Right hindlimb (tissue), 1 donor: ENCODE data around the gene GPER1.

Source experiments
- DNase-seq: peaks from one replicate; pipeline ENCODE4 v3.0.0-alpha.2; 2018

The GPER1 gene

GRCh38 chr7:1054438-1054837 lies 33.5 kb upstream of the GPER1 start:
- DNase-seq = no peak

DNA sequence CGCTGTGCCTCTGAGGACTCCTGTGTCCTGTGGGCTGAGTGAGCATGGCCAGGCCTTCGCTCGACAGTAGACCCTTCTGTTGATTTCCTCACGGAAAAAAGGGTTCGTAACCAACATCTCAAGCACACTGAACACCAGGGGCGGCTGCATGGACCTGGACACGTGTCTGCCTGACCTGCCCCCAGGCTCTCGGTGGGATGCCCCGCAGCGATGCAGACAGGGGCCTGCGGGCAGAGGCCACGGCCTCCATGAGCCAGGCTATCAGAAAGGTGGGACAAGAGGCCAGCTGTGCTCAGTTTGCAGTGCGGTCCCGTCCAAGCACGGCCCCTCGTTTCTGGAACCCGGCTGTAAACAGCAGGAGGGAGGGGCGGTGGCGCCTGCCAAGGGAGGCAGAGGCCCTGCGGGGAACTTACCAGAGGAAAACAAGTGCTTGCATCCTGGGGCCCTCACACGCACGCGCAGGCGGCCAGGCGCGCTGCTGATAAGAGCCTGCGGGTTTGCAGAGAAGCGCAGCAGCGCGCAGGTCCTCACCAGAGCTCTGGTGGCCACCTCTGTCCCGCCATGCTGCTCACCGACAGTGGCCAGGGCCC lies 33.0 kb upstream of the GPER1 start:
- peak; percentile 81 for DNase-seq

DNA sequence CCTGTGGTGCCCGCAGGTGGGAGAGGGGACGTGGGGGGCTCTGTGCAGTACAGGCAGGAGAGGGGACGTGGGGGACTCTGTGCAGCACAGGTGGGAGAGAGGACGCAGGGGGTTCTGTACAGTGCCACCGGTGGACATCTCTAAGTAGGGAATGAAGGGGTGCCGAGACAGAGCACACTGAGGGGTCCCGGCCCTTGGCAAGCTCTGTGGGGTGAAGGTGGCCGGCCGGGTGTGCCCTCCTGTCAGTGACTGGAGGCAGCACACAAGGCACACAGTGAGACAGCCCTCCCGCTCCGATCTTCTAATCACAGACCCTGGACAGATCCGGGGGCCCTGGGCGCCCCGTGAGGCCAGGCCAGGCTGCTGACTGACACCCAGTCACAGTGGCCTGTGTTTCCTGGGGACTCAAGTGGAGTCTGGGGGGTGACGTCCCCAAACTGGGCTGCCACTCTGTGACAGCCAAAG lies 32.4 kb upstream of the GPER1 start:
- DNase-seq = no peak

- DNase-seq = no peak
Measured at GRCh38 chr7:1055956-1056784, 31.7 kb upstream of the GPER1 start.

DNA sequence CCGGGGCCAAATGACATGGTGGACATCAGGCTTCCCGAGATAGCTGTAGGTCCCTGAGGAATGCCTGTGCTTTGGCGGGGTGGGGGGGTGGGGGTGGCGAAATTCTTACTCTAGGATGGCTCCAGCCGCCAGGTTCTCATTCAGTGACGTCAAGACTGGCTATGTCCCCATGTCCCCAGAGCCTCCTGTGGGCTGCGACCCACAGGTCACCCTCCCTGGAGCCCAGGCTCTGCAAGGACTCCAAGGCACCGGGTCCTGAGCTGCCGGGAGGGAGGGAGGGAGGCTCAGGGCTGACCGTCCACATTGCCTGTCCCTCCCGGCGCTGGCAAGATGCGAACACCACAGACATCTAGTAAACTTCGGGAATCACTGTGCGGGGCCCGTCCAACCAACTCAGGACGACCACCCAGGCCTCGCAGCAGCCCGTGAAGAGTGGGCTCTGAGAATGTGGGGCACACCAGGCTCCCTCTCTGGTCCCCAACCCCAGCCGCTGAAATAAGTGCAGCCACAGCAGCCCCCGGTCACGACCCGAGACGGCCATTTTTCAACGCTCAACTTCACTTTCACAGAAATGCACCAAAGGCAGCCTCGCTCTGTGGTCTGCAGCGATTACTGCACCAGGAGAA lies 31.0 kb upstream of the GPER1 start:
- no peak for DNase-seq

- peak; percentile 60 for DNase-seq
Measured at GRCh38 chr7:1057416-1058291, 30.3 kb upstream of the GPER1 start.

GRCh38 chr7:1058311-1058710 lies 29.6 kb upstream of the GPER1 start:
- no peak for DNase-seq

DNA sequence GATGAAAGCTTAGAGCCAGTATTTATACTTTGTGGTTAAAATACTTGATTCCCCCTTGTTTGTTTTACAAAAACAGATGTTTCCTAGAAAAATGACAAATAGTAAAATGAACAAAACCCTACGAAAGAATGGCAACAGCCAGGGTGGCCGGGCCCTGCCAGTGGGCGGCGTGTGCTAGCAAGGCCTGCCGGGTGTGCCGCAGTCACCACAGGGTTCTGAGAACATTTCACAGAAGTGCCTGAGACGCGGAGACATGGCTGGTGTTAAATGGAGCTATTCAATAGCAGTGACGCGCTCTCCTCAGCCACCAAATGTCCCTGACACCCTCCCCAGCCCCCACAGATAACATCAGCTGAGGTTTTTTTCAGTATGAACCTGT lies 29.1 kb upstream of the GPER1 start:
- DNase-seq = no peak

- no peak for DNase-seq
Measured at GRCh38 chr7:1059200-1060091, 28.5 kb upstream of the GPER1 start.

GRCh38 chr7:1060315-1061072 lies 27.4 kb upstream of the GPER1 start:
- no peak for DNase-seq

DNA sequence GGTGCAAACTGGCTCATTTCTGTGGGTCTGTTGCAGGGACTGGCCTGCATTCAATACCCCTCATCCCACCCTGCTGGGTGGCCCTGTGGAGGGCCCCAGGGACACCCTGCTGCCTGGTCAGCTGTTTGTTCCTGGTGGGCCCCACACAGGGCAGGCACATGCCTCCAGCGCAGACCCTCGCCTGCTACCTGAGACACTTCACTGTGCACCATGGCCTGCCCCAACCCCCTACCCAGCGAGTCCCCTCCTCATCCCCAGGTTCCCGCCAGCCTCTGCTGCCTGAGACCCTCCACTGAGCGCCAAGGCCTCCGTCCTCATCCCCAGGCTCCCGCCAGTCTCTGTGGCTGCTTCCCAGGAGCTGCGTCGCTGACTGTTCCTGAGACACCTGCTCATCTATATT lies 26.7 kb upstream of the GPER1 start:
- DNase-seq = no peak

DNA sequence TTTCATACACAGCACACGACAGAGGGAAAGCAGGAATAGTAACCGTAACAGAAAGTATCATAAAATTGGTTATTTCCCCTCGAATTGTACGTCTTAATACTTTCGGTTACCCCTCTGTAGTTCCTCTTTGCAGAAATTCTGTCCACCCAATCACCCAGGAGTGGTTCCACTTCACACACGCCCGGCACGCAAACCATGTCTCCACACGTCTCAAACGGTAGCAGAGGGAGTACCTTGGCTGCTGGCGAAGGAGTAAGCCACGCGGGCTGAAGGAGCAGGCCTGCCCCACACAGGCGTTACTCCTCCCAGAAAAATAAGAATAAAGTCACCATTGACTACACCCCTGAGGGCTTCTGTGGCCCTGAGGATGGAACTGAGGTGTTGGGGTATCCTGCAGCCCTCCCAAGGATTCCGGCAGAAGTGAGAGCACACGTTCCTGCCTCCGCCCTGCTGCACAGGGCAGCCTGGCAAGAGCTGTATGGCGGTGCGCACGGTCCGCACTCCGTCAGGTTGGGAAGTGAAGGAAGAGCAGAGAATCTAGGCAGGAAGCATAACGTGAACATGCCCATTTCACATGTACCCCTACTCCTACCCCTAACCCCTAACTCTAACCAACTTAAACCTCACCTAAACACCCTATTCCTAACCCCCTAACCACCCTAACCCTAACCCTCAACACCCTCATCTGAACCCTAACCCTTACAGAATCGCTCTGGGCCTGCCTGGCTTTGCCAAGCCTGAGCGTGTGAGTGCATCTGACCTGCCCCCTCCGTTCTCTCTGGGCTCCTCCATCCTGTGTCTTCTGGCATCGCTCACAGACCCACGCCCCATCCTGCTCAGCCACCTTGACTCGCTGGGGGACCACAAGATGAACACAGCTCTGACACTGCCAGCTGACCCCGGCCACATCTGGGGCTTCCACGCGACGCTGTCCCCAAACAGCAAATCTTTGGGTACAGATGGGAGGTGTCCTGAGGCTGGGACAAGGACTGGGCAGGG lies 25.3 kb upstream of the GPER1 start:
- no peak for DNase-seq

GRCh38 chr7:1063361-1063760 lies 24.6 kb upstream of the GPER1 start:
- DNase-seq = no peak

DNA sequence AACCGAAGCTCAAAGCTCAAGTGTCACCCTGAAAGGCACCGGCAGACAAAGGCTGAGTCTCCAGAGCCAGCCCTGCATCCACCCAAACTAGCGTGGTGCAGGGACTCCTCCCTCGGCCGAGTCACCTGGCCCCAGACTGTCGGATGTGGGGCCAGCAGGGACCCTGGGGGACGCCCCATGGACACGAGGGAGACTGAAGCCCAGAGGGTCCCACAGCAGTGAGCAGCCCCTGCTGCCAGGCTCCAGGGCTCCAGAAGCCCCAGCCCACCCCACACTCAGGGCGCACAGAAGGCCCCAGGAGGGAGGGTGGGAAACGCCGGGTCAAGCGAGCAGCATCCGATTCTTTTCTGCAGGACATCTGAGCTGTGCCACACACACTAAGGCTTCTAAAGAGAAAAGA lies 23.3 kb upstream of the GPER1 start:
- DNase-seq = no peak

- DNase-seq = no peak
Measured at GRCh38 chr7:1065263-1065584, 22.7 kb upstream of the GPER1 start.

DNA sequence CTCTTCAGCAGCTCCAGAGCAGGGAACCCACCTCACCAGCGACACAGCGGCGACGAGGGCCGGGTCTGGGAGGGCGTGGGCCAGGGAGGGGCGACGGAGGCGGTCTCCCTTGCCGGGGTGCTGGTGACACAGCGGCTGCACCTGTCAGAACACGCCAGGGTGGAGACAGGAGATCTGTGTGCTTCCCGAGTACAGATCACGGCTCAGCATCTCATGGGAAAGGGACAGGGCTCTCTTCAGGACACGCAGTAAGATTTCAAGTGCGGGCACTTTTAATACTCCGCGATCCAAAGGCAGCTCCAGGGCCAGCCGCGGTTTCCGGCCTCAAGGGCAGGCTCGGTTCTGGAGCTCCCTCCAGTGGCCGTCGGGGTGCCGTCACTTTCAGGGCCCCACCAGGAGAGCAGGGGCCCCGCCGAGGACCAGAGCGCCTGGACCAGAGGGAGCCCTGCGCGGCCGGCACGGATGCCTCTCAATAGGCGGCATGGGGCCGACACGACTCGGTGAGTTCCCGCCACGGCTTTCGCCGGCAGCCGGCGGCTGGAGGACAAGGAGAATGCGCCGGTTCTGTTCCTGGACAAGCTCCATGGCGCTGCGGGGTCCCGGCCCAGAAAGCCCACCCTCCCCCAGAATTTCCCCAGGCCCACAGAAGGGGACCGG lies 22.2 kb upstream of the GPER1 start:
- DNase-seq = peak; percentile 86

DNA sequence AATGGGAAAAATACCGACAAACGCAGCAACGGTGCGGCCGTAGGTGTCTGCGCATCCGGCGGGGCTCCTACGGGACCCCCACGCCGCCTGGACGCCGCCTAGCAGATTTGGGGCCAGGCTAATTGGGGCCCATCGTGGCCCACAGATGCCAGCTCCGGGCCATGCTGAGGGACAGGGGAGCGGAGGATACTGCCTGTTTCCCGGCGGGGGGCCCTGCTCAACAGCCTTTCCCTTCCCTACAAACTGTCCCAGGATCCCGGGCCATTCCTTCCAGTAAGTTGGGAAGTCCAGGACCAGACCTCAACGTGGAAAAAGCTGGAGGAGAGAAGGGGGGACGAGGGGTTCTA lies 21.7 kb upstream of the GPER1 start:
- no peak for DNase-seq

DNA sequence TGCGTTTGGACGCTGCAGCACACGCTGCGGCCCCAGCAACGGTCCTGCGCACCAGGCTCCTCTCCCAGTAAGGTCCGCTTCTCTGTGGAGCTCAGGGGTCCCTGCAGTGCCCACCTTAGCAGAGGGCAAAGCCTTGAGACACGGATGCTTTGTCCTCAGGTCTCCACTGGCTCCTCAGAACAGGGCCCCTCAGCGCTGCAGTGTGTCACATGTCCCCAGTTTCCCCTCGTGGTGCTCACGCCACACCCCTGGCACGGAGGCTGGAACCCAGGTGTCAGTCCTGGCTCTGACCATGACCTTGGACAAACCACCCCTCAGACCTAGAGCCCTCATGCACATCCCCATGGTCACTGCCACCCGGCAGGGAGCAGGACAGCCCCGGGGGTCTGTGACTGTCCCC lies 19.9 kb upstream of the GPER1 start:
- DNase-seq = no peak

DNA sequence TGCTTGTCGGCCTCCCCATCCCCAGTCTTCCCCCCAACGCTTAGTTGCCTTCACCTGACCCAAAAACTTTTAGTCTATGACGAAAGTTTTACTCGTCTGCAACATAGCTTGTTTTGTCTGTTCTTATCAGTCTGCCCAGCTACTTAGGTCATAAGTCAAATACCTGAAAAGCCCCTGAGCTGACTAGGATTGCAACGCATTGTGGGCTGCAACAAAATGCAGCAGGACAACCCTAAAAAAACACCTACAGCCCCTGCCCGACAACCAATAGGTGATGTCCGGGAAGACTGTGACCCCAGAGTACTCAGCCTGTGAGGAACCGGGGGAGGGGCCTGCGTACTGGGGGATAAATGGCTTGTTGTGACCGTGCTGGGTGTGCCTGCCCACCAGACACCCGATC lies 19.3 kb upstream of the GPER1 start:
- DNase-seq = no peak

GRCh38 chr7:1070544-1071011 lies 17.3 kb upstream of the GPER1 start:
- DNase-seq = no peak
